Measurements from ENCODE around the gene MUC21.

- TF ChIP-seq POLR2A (IDR thresholded peaks at IDR 0.05; ENCODE audit: control extremely low read depth in 1 of 2, low read depth in 2 of 2, low read length in 2 of 2) (no peak), TBP (IDR thresholded peaks at IDR 0.05; ENCODE audit: low read depth, low read length) (no peak), SP2 (IDR thresholded peaks at IDR 0.05; ENCODE audit: low read length) (no peak)
Observed at GRCh38 chr6:31038559-31038958, 55.0 kb downstream of the MUC21 start.
